ENCODE results near the gene RNF149. TPM values are rescaled to one million over a fixed set of nuclear protein-coding genes. Genes with fewer than 3 reads are reported as not detected.

Gene RNF149
- total RNA-seq, 1 donor from 2014 or later = 63.6 TPM

DNA sequence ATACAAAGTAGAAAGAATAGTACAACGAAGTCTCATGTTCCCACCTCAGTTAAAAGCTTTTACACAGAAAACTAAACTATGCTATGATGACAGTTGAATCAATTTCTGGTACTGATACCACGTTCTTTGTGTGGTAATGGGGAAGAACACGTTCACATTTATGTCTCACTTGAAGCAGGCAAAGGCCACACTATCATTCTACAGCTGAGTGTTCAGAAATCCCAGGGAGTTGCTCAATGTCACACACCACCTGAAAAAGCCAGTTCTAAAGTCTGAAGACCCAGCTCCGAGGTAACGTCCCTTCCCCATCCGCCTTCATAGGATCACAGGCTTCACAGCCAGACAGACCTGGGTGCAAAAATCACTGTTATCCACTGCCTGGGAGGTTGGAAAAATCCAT, 8.9 kb downstream of the RNF149 start:
- no peak for DNase-seq (ENCODE audit: low spot score)

DNA sequence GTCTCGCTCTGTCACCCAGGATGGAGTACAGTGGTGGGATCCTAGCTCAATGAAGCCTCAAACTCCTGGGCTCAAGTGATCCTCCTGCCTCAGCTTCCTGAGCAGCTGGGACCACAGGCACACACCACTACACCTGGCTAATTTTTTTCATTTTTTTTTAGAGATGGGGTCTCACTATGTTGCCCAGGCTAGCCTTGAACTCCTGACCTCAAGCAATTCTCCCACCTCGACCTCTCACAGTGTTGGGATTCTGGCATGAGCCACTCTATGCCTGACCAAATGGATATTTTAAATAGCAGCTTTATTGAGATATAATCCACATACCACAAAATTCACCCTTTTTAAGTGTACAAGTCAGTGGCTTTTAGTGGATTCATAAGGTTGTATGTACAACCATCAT, 11.1 kb downstream of the RNF149 start:
- no peak for DNase-seq (ENCODE audit: low spot score)

DNA sequence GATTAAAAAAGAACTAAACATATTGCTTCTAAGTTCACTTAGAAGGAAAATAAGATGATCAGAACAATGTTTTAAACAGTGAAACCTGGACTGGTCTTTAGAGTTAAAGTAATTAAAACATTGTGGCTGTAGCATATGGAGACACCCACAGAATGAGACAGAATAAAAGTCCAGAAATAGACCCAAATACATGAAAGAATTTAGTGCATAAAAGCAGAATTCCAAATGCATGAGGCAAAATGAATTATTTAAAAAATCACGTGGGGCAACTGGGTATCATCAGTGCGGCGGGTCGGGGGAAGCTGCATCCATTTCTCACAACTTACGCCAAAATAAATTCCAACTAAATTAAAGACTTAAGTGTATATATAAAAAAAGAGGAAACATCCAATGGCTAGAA, 12.1 kb downstream of the RNF149 start:
- no peak for DNase-seq (ENCODE audit: low spot score)

DNA sequence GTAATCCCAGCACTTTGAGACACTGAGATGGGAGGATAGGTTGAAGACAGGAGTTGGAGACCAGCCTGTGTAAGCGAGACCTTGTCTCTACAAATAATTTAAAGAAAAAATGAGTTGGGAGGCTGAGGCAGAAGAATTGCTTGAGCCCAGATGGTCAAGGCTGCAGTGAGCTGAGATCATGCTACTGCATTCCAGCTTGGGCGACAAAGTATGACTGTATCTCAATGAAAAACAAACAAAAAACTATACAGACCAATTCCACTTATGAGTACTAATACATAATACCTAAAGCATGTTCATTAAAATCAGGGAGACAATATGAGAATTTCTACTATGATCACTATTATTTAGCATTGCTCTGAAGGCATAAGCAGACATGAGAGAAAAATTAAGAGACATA, 12.6 kb downstream of the RNF149 start:
- no peak for DNase-seq (ENCODE audit: low spot score)

DNA sequence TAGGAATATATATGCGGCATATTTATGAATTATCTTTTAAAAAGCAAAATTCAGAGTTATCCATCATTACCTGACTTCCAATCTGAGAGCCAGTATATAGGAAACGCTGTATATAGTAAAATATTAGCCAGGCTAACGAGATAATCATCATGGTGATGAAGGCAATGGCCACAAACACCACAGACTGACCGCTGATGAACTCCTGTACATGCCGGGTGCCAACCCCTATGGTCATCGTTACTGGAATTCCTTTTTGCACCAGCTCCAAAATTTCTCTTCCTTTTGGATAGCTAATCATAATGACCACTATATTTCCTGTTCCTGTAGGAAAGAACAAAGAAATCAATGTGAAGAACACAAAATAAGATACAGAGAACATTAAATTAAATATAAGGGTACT, 13.6 kb downstream of the RNF149 start:
- no peak for DNase-seq (ENCODE audit: low spot score)

DNA sequence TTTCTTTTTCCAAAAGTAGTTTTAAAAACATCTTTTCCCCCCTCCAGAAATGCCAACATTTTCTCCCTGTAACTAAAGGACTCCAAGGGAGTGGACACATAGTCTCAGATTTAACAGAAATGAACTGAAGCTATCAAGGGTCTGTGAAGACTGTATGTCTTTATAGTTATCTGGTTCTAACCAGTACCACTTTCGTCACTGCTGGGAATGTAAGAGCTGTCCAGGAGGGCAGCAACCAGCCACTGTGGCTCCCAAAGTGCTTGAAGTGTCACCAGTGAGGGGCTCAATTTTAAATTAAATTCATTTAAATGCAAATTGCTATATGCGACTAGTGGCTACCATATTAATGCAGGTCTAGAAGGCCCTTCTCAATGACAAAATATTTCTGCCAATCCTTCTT, 15.0 kb downstream of the RNF149 start:
- no peak for DNase-seq (ENCODE audit: low spot score)

DNA sequence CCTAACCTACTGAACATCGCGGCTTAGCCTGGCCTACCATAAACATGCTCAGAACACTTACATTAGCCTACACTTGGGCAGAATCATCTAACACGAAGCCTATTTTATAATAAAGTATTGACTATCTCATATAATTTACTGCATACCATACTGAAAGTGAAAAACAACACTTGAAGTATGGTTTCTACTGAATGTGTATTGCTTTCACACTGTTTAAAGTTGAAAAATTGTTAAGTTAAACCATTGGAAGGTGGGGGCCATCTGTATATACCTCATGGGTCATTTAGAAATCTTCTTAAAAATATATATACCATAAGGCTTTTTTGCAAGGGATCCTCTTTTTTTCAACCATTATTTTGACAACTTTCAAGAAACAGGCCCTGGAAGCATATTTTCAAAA, 16.5 kb downstream of the RNF149 start:
- no peak for DNase-seq (ENCODE audit: low spot score)

DNA sequence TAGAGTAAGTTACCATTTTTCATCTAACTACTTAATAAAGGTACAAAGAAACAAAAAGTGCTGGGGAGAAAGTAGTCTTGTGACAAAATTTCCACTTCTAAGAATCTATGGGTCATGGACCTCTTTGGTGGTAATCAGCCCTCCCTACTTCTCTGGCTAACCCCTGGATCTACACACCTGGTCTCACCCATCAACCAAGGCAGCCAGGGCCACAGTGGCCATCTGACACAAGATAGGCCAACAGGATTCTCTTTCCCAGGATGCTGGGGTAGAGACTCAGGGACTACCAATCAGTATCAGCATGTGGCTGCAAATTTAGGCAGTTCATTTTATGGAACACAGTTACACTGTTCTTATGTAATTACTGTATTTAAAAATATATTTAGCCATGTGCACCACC, 17.8 kb downstream of the RNF149 start:
- no peak for DNase-seq (ENCODE audit: low spot score)

DNA sequence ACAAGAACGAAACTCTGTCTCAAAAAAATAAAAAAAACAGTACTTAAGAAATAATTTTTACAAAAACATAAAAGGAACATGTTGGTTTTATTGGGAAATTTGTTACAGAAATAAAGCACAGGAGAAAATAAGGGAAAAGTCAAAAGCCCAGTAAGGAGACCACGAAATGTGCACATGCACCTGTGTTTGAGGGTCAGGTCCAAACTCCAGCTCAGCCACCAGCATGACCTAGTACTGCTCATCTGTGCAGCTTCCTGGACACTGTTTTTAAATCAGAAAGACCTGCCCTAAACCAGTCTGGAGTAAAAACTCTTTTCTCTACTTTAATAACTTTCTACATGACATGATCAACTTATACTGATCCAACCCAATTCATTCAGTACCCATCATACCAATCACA, 21.2 kb downstream of the RNF149 start:
- DNase-seq (ENCODE audit: low spot score) = no peak

DNA sequence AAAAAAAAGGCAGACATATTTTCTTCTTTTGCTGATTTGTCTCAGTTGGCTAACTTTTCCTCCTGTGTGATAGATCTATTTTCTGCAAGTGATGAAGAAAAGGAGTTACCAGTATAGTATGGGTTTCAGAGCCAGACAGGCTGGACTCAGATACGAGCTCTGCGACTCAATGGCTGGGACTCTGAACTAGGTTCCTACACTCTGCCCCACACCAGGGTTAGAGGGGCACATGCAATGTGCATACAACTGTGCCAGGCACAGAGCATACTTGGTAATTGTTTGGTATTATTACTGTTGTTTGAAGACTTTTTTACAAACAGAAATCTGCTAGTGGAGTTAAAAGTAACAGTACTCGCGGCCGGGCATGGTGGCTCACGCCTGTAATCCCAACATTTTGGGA, 21.8 kb downstream of the RNF149 start:
- DNase-seq (ENCODE audit: low spot score) = no peak

DNA sequence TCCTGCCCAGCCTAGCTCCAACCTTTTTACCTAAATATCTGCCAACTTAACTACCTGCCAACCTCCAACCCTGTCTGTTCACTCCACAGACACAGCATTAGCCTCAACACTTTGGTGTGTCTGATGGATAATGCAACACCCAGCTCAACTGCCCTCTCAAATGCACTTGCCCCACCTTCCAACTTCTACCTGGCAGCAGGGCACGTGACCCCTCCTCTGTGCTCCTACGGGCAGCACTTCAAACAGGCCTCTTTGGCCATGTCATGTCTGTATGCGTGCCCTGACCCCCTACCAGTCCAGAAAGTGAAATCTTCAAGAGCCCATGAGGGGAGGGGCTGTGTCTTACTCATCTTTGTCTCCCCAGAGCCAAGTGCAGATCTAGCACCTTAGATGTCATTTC, 25.5 kb downstream of the RNF149 start:
- no peak for DNase-seq (ENCODE audit: low spot score)

DNA sequence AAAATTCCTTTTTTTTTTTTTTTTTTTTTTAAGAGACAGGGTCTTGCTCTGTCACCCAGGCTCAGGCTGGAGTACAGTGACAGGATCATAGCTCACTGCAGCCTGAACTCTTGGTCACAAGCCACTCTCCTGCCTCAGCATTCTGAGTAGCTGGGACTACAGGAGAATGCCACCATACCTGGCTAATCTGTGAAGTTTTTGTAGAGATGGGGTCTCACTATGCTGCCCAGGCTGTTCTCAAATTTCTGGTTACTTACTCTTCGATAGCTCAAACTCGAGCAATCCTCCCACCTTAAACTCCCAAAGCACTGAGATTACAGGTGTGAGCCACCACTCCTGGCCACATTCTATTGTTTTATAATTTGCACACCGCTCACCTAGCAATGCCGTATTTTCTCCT, 27.0 kb downstream of the RNF149 start:
- DNase-seq (ENCODE audit: low spot score) = no peak

DNA sequence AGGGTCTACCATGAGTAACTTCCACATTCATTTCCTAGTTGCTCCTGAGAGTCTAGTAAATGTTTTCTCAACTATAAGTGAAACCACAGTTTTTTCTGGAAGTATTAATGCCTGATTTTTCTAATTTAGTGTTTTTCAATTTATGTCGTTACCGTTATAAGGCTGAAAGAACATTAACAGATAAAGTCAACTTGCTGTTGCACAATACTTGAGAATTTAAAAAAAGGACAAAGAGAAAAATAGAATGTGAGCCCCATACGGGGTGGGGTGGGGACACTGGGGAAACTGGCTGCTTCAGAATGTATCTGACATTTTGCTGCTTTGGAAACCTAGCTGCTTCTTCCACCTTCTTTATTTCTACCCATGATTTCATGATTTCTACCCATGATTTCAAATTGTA, 29.6 kb downstream of the RNF149 start:
- no peak for DNase-seq (ENCODE audit: low spot score)

DNA sequence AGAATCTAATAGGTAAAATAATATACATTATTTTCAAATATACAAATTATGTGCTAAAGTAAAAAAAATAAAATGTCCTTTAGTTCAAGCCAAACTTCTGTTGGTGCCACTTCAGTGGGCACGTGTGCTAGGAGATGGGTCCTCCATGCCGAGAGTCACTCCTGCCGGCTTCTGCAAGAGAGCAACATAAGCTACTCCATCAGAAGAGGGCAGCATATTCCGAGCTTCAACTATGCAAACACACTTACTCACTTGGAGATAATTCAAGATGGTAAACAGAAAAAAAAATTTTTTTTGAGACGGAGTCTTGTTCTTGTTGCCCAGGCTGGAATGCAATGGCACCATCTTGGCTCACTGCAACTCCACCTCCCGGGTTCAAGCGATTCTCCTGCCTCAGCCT, 31.4 kb downstream of the RNF149 start:
- no peak for DNase-seq (ENCODE audit: low spot score)

DNA sequence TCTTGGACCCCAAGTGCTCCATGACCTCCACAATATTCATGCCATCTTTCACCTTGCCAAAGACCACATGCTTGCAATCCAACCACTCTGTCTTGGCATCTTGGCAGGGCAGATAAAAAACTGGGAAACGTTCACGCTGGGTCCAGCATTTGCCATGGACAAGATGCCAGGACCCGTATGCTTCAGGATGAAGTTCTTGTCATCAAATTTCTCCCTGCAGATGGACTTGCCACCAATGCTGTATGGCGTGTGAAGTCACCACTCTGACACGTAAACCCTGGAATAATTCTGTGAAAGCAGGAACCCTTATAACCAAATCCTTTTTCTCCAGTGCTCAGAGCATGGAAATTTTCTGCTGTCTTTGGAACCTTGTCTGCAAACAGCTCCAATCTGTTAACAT, 34.4 kb downstream of the RNF149 start:
- DNase-seq (ENCODE audit: low spot score) = no peak

DNA sequence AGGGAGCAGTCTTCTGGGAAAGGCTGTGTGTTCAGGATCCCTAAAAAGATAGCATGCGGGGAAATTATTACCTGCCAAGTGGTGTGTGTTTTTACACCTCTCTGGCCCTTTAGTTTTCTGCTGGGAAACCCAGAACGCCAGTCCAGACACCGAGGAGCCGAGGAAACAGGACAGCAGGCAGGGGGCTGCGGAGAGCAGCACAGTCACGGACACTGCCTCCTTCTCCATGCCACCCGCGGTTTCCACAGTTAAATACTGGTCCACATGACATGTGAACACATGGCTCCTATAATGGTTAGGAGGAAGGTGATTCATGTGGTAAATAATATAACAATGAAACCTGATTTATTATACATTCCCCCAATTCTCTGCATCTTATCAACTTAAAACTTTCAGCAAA, 35.4 kb downstream of the RNF149 start:
- DNase-seq (ENCODE audit: low spot score) = no peak

DNA sequence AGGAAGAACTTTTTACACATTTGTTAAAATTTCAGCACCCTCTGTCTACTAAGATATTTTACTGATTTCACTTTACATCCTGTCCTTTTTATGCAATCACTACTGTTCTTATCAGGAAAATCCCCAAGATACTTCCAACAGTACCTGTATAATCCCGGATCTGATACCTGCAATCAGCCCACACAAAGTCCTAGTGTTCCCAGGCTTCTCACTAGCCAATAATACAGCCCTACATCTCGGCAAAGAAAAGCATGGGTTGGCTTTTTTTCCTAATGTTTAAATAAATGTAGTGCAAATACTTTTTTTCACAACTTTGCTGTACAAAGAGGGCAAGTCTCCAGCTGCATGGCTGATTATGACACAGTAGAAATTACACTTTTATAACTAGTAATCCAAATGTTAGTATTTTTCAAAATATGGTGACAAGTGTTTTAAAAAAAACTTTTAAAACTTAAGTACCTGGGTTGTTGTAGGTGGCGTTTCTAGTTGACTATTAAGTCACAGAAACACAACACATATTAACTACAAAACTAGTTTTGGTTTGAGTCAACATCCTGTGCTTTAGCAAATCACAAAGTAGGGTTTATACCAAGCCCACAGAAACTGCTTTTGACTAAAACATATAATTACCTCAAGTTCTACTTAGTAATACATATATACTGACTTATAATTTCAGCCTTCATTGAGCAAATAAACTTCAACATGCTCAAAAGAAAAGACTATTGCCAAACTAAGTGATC, 36.3 kb downstream of the RNF149 start:
- no peak for DNase-seq (ENCODE audit: low spot score)

DNA sequence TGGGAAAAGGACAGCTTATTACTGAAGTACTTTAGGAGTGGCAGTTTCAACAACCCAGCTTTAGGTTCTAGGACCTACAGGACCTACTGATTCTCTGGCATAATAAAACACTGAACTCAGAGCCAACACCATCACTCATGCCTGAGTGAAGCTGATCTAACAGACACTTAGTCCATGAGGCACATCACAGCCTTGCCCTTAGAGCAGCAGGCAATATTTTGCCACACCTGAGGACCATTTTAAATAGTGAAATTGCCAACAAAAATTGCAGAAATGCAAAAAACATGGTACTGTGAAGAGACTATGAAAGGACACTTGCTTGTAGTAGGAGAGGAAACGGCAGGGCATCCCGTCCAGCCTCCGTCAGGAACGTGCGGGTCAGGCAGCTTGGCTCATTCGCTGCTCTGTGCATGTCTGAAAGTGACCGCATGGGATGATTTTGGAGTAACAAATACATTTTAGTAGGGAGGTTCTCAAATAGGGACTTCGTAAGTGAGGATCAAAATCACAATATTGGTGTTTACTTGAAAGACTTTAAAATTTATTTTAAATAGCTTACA, 37.7 kb downstream of the RNF149 start:
- no peak for DNase-seq (ENCODE audit: low spot score)

DNA sequence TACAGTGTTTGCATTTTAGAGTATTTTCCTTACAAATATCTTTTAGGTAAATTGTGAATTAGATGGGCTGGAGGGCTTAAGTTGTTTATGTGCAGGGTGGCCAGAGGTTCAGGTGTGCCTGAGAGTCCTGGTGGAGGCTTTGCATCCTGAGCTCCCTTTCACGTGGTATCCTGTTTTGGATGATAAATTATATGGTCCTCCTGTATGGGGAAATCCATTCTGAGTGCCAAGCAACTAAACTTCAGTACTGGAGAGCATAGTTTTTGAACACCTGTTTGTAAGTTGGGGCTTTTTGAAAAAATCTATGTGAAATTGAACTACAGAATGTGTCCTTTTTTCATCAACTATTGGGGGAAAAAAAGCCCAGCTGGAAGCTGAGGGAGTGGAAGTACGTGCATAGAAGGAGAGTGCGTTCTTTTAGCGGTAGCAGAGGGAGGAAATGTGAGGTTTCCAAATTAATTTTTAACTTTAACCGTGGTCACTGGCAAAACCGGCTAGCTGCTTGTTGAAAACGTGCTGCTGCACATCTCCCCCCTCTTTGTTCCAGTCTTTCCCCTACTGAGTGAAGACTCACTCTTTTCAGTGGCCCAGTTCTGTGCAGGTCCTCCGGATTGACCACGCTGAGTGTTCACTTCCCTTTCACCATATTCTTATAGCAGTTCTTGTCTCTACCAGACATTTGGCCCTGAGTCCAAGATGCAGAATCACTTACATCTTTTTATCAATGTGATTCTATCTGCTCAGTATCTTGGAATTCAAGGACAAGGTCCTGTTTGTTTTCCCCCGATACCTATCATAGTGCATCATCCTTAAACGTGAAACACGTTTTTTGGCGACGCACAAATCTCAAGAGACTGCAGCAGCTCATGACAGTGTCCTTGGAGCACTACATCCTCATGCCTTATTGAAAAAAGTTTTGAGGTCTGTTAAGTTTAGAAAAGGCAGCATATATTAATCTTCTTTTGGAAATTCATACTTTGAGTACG, 40.5 kb downstream of the RNF149 start:
- no peak for DNase-seq (ENCODE audit: low spot score)

DNA sequence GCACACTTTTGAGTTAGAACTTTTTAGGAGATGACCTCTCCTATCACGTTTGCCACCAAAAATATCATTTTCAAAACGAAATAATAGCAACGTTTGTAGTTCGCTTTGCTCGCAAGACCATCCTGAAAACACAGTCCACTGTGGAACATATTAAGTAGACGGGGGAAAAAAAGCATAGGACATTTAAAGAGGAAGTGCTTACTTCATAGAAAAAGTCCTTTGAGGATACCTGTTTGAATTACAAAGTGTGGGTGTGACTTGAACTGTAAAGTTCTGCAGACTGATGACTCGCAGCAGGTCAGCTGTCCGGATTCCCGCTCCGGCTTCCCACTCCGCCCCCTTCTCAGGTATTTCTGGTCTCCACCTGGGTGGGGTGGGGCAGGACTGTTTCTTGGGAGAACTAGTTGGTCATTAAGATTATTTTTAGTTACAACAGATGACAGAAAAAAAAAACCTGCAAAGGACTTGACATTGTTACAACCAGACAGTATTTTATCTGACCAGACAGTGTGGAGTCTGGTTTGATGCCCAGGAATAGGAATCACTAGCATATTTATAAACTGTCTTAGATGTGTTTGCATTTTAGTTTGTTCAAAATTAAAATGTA, 42.5 kb downstream of the RNF149 start:
- DNase-seq (ENCODE audit: low spot score) = no peak

DNA sequence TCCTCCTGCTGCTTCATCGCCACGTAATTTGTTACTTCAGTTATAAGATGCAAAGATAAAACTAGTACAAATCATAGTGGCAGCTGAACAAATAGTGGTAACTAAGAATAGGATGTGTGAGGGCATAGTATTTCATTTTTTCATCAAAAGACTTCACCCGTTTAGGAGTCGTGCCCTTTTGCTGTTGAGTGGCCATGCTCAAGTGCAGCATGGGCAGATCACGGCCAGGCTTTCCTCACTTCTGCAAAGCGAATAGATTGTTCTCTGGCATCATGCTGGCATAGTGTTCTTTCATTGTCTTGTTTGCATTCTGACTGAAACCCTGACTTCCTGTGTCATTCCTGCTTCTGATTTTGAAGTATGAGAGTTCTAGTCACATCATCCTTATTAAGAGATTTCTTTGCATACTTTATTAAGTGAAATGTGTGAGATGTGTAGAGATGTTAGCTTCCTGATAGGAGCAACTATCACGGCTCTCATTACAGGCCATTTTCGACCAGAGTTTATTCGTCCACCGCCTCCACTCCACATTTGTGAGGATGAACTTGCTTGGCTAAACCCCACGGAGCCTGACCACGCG, 44.1 kb downstream of the RNF149 start:
- no peak for DNase-seq (ENCODE audit: low spot score)

DNA sequence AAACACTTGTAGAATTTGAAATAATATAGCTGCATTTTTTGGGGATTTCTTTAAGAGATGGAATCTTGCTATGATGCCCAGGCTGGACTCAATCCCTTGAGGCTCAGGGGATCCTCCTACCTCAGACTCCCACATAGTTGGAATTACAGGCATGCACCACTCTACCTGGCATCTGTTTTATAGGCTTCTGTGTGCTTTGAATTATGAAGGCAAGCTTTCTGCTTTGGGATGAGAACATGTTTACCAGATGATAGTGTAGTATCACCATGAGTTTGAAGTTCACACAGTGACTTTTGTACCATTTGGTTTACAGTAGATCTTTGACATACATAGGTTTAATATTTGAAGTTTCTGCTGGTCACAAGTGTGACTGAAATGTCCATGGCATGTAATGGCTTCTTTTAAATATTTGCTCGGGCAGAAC, 45.1 kb downstream of the RNF149 start:
- no peak for DNase-seq (ENCODE audit: low spot score)
